K562 (cell line): ENCODE measurements around the gene FJX1. TPM values are rescaled to one million over a fixed set of nuclear protein-coding genes. Genes with fewer than 3 reads are reported as not detected.

ENCODE experiments used
- AFF1 ChIP-seq, 2 experiments: fragments of 450-650 bp; IDR thresholded peaks; 2 replicates each; pipeline ENCODE4 v1.6.1; 2018; ENCODE audit warnings: mild to moderate bottlenecking in 2 of 2, low read depth in 1 of 2; ENCODE audit not compliant: partially characterized antibody in 2 of 2
- CEBPG ChIP-seq, 3 experiments: fragments of 200-800 bp in 1 of 3; sonication (Bioruptor generic) in 1 of 3; sonication (generic) in 1 of 3; formaldehyde crosslinking in 1 of 3; IDR thresholded peaks in 2 of 3; conservative IDR thresholded peaks in 1 of 3; 2 replicates each; pipeline versions ENCODE4 v1.6.1 to v1.8.0; 2016 to 2022; ENCODE audit warnings: missing compliant biosample characterization in 2 of 3, missing genetic modification characterization in 2 of 3, mild to moderate bottlenecking in 1 of 3, missing genetic modification reagents in 1 of 3
- CREB1 ChIP-seq, 2 experiments: sonication (generic) in 1 of 2; formaldehyde crosslinking in 1 of 2; IDR thresholded peaks; 2 replicates each; pipeline versions ENCODE4 v1.6.1 to v1.8.0; 2012 to 2022; ENCODE audit warnings: inconsistent platforms in 1 of 2, mild to moderate bottlenecking in 1 of 2, missing genetic modification reagents in 1 of 2, moderate library complexity in 1 of 2
- CREM ChIP-seq: IDR thresholded peaks from 2 replicates; pipeline ENCODE4 v1.6.1; 2014; ENCODE audit warnings: antibody characterized with exemption, low read depth
- EGR1 ChIP-seq: fragments of 450-650 bp; conservative IDR thresholded peaks from 2 replicates; pipeline ENCODE4 v1.6.1; 2017; ENCODE audit warnings: mild to moderate bottlenecking
- FUS ChIP-seq: fragments of 200-400 bp; formaldehyde crosslinking; optimal IDR thresholded peaks from 2 replicates; pipeline ENCODE3; 2017; ENCODE audit warnings: low read depth, low read length
- HDAC1 ChIP-seq, 2 experiments: fragments of 450-650 bp; IDR thresholded peaks; 2 replicates each; pipeline ENCODE4 v1.6.1; 2016 to 2017; ENCODE audit warnings: inconsistent platforms in 1 of 2, mild to moderate bottlenecking in 1 of 2, moderate library complexity in 1 of 2
- KLF16 ChIP-seq: IDR thresholded peaks from 2 replicates; pipeline ENCODE4 v1.6.1; 2016; ENCODE audit warnings: antibody characterized with exemption
- MLLT1 ChIP-seq, 2 experiments: fragments of 450-650 bp; IDR thresholded peaks; 2 replicates each; pipeline ENCODE4 v1.6.1; 2016
- MTF1 ChIP-seq: fragments of 250-450 bp; sonication (Bioruptor Pico); IDR thresholded peaks from 2 replicates; pipeline ENCODE4 v1.9.0; 2021; ENCODE audit warnings: moderate library complexity, mild to moderate bottlenecking, inconsistent platforms, borderline replicate concordance
- PCBP1 ChIP-seq: fragments of 200-400 bp; formaldehyde crosslinking; IDR thresholded peaks from 2 replicates; pipeline ENCODE4 v1.6.1; 2018; ENCODE audit warnings: mild to moderate bottlenecking, low read depth, low read length; ENCODE audit not compliant: poor library complexity, severe bottlenecking
- PHB2 ChIP-seq: fragments of 450-650 bp; IDR thresholded peaks from 2 replicates; pipeline ENCODE4 v1.6.1; 2017; ENCODE audit warnings: low read depth
- RAD51 ChIP-seq: fragments of 450-650 bp; IDR thresholded peaks from 2 replicates; pipeline ENCODE4 v1.7.1; 2016; ENCODE audit warnings: low read depth, mild to moderate bottlenecking, borderline replicate concordance
- TAF9B ChIP-seq: fragments of 450-650 bp; IDR thresholded peaks from 2 replicates; pipeline ENCODE4 v1.6.1; 2018; ENCODE audit warnings: mild to moderate bottlenecking; ENCODE audit not compliant: partially characterized antibody
- TEAD2 ChIP-seq: fragments of 450-650 bp; IDR thresholded peaks from 2 replicates; pipeline ENCODE4 v1.6.1; 2016; ENCODE audit warnings: missing genetic modification characterization, control low read depth, missing compliant biosample characterization
- XRCC5 ChIP-seq: fragments of 200-400 bp; formaldehyde crosslinking; IDR thresholded peaks from 2 replicates; pipeline ENCODE4 v1.6.1; 2017; ENCODE audit warnings: low read depth, mild to moderate bottlenecking, low read length
- ZC3H8 ChIP-seq: fragments of 450-650 bp; IDR thresholded peaks from 2 replicates; pipeline ENCODE4 v1.6.1; 2017
- ZNF277 ChIP-seq: fragments of 250-450 bp; sonication (Bioruptor Pico); IDR thresholded peaks from 2 replicates; pipeline ENCODE4 v1.8.0; 2022; ENCODE audit warnings: inconsistent platforms, mild to moderate bottlenecking, moderate library complexity, borderline replicate concordance
- ZNF408 ChIP-seq: fragments of 250-450 bp; sonication (Bioruptor Pico); IDR thresholded peaks from 2 replicates; pipeline ENCODE4 v1.4.0; 2020; ENCODE audit warnings: low read depth, mild to moderate bottlenecking, moderate library complexity
- ZNF57 ChIP-seq: fragments of 450-650 bp; formaldehyde crosslinking; IDR thresholded peaks from 2 replicates; pipeline ENCODE4 v1.4.0; 2020; ENCODE audit warnings: mild to moderate bottlenecking, moderate library complexity
- ZNF77 ChIP-seq: fragments of 250-450 bp; sonication (Bioruptor Pico); IDR thresholded peaks from 2 replicates; pipeline ENCODE4 v1.5.0; 2020
- polyA plus RNA-seq, 8 experiments: library from polyadenylated mRNA; depleted of rRNA in 4 of 8; stranded (reverse) in 5 of 8; unstranded in 3 of 8; fragments of >200 nt; fragmentation: Nextera tagmentation in 2 of 8; fragmentation: Illumina TruSeq in 1 of 8; extraction: Ambion mirVana in 2 of 8; extraction: Trizol in 1 of 8; gene quantifications; 2 replicates each; pipeline versions ENCODE4 v1.2.1 to v1.2.3, GENCODE V29; 2011 to 2014; ENCODE audit warnings: inconsistent platforms in 1 of 8, missing spikeins in 1 of 8
- total RNA-seq, 7 experiments: library from RNA; depleted of rRNA in 6 of 7; stranded (reverse); fragments of >200 nt in 6 of 7; fragmentation: Illumina TruSeq in 2 of 7; extraction: Trizol in 2 of 7; gene quantifications; 2 replicates each; pipeline versions ENCODE4 v1.2.1 to v1.2.3, GENCODE V29; 2011 to 2021; ENCODE audit warnings: low replicate concordance in 1 of 7

FJX1 gene
- total and polyA plus RNA-seq, 9 of the 15 experiments (the other 6 are each of a cell fraction or from before 2014, with no cell fraction given): 0.10 to 2.7 (median 0.72) TPM

DNA sequence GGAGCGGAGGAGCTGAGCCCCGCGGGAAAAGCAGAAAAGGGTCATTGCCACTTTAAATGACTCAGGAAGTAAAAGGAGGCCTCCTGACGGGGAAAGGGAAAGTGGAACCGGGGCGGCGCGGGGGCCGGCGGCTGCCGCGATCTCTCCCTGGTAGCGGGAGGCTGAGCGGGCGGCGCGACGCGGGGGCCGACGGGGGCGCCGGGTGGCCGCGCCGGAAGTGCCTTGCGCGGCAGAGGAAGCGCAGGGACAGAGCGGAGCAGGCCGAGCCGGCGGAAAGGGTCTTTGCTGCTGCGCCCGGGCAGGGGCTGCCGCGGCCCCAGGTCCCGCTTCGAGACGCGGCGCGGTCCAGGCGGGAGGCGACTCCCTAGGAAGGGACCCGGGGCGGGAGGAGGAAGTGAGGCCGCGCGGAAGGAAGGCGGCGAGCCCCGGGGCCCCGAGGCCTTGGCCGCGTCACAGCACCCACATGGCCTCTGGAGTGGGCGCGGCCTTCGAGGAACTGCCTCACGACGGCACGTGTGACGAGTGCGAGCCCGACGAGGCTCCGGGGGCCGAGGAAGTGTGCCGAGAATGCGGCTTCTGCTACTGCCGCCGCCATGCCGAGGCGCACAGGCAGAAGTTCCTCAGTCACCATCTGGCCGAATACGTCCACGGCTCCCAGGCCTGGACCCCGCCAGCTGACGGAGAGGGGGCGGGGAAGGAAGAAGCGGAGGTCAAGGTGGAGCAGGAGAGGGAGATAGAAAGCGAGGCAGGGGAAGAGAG lies 44.6 kb downstream of the FJX1 start, which contains the start of gene TRIM44 (continued):
- TF ChIP-seq MLLT1 (IDR thresholded peaks at IDR 0.05): no peak; a peak in 1 of 4 replicates
- no peak for TF ChIP-seq MTF1 (CRISPR knock-in tag)
- peak; percentile 67; the same call in 1 of the 2 replicates for TF ChIP-seq CEBPG (CRISPR knock-in tag; IDR thresholded peaks at IDR 0.05)
- TF ChIP-seq CEBPG (tag; conservative IDR thresholded peaks at IDR 0.05 in 1 of 2, IDR thresholded peaks at IDR 0.05 in 1 of 2): no peak
- no peak for TF ChIP-seq TEAD2 (tag)
- TF ChIP-seq KLF16: no peak
- no peak for TF ChIP-seq ZNF57 (CRISPR knock-in tag)
- peak; percentile 54; the same call in 1 of the 2 replicates for TF ChIP-seq RAD51
- TF ChIP-seq ZNF277 (CRISPR knock-in tag): no peak
- peak; percentile 57; the same call in 1 of the 2 replicates for TF ChIP-seq XRCC5
- peak; percentile 76 for TF ChIP-seq CREB1 (IDR thresholded peaks at IDR 0.05)
- TF ChIP-seq CREB1 (CRISPR knock-in tag; IDR thresholded peaks at IDR 0.05): peak; percentile 89
- TF ChIP-seq CREM: peak; percentile 87
- TF ChIP-seq ZNF77 (CRISPR knock-in tag): no peak
- peak; percentile 63 for TF ChIP-seq EGR1
- TF ChIP-seq FUS: peak; percentile 87
- TF ChIP-seq ZC3H8: no peak
- TF ChIP-seq AFF1 (IDR thresholded peaks at IDR 0.05; ENCODE audit: low read depth in 1 of 2, partially characterized antibody in 2 of 2): peak in 1 of 2 experiments; percentile 51
- TF ChIP-seq TAF9B: peak; percentile 63
- TF ChIP-seq PHB2: no peak
- TF ChIP-seq HDAC1 (IDR thresholded peaks at IDR 0.05): peak in 1 of 2 experiments; percentile 95; a peak in 2 of 4 replicates
- no peak for TF ChIP-seq ZNF408 (CRISPR knock-in tag)
- TF ChIP-seq PCBP1: peak; percentile 52
